Stimulated activated CD4-positive, alpha-beta T cell treated with anti-CD3 and anti-CD28 coated beads, Interleukin-12 subunit alpha, Interleukin-12 subunit beta, amount 100 ng/mL, for 4 hours (primary cell): ENCODE results near the gene ADAM30.
"Not testable (repeated sequence)": the region's sequence is repeated elsewhere in the genome, so short reads cannot be mapped to it uniquely, and the experiment has no call there.

ENCODE experiments used
- DNase-seq: peaks from one replicate; pipeline ENCODE4 v3.0.0-alpha.2; 2020

Gene ADAM30

GRCh38 chr1:119873135-119874015 lies 22.9 kb downstream of the ADAM30 start:
- DNase-seq: no peak

- DNase-seq: no peak
Observed at GRCh38 chr1:119871881-119872280, 24.4 kb downstream of the ADAM30 start.

- DNase-seq: peak; percentile 58
Observed at GRCh38 chr1:119870917-119871596, 25.3 kb downstream of the ADAM30 start.

- no peak for DNase-seq
Observed at GRCh38 chr1:119869995-119870394, 26.3 kb downstream of the ADAM30 start.

- DNase-seq: no peak
Observed at GRCh38 chr1:119868176-119868575, 28.1 kb downstream of the ADAM30 start.

GRCh38 chr1:119866451-119866850 lies 29.9 kb downstream of the ADAM30 start:
- DNase-seq: no peak

- no peak for DNase-seq
Observed at GRCh38 chr1:119865627-119866026, 30.7 kb downstream of the ADAM30 start.

GRCh38 chr1:119862276-119862675 lies 34.0 kb downstream of the ADAM30 start:
- no peak for DNase-seq

GRCh38 chr1:119861547-119861946 lies 34.8 kb downstream of the ADAM30 start:
- no peak for DNase-seq

- no peak for DNase-seq
Observed at GRCh38 chr1:119859647-119860046, 36.7 kb downstream of the ADAM30 start.

GRCh38 chr1:119858556-119859214 lies 37.6 kb downstream of the ADAM30 start:
- DNase-seq: not testable (repeated sequence)

GRCh38 chr1:119858126-119858525 lies 38.2 kb downstream of the ADAM30 start:
- DNase-seq: no peak

- DNase-seq: no peak
Observed at GRCh38 chr1:119853155-119853554, 43.2 kb downstream of the ADAM30 start.

- DNase-seq: not testable (repeated sequence)
Observed at GRCh38 chr1:119844206-119844605, 52.1 kb downstream of the ADAM30 start.
